ENCODE results near the gene GRB2. TPM values are rescaled to one million over a fixed set of nuclear protein-coding genes. Genes with fewer than 3 reads are reported as not detected.

GRB2 gene
- 76.8 and 82.6 TPM in 2 replicates for total RNA-seq

DNA sequence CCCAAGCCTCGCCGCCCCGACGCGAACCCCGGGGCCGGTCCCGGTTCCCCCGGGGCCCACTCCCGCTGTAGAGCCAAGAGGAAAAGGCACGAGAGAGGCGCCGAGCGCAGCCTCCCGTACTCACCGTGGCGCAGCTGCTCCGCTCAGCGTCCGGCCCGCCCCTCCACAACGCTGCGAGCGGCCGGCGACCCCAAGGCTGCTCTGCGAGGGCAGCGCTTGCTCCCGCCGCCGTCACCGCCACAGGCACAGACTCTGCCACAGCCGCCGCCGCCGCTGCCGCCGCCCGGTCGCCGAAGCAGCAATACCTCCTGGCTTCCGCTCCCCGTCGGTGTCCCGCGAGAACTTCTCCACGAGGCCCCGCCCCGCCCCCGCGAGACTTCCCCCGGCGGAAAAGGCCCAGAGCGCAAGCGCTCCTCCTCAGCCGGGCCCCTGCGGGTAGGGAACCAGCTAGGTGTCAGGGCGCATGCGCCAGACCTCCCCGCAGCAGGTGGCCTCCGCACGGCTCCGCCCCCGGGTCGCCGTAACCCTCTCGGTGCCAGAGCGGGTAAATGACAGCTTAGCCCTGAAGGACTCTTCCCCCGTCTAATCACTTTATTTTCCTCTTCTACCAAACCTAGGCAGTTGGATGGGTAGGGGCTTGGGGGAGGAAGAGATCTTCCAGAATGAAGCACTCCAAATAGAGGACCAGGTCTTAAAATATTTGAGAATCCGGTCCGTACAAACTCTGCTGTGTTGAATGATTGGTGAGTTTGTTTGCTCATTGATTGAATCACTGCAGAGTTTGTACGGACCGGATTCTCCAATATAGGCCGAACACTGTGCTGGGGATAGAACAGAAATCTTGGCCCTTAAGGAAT lies at the start of gene GRB2:
GRB2 (minus strand) TSS at position 314 of the 857 bp plus-strand sequence. CDS start 12,050 bp downstream, outside the sequence.

GRCh38 chr17:75289115-75289831 lies 116.2 kb downstream of the GRB2 start, which contains the start of gene SLC25A19:
Gene SLC25A19 (minus strand): TSS chr17:75289433. CDS start chr17:75286764, 2,669 bp downstream.

GRCh38 chr17:75270966-75271232 lies 134.6 kb downstream of the GRB2 start, which contains the start of gene MIF4GD:
Gene MIF4GD (minus strand): TSS chr17:75271231. CDS start chr17:75270195, 1,036 bp downstream.

Other genes starting within 250 kb of the GRB2 start
- gene SUMO2, start 222.7 kb downstream of the GRB2 start, total RNA-seq, result 108 and 122 TPM in 2 replicates
- gene NUP85, start 200.0 kb downstream of the GRB2 start, total RNA-seq, result 26.8 and 38.6 TPM in 2 replicates
- gene GGA3, start 144.1 kb downstream of the GRB2 start, total RNA-seq, result 13.3 and 15.5 TPM in 2 replicates
- 43.4 and 53.0 TPM in 2 replicates for gene MRPS7, start 143.8 kb downstream of the GRB2 start, total RNA-seq
- gene MIF4GD, start 134.4 kb downstream of the GRB2 start, total RNA-seq, result 5.8 and 8.0 TPM in 2 replicates
- 3.0 and 10.2 TPM in 2 replicates for gene SLC25A19, start 116.2 kb downstream of the GRB2 start, total RNA-seq
- gene TMEM94, start 51.0 kb upstream of the GRB2 start, total RNA-seq, result 40.6 and 56.9 TPM in 2 replicates
- gene CASKIN2, start 109.9 kb upstream of the GRB2 start, total RNA-seq, result 6.7 and 8.1 TPM in 2 replicates
- gene TSEN54, start 110.8 kb upstream of the GRB2 start, total RNA-seq, result 13.6 and 22.1 TPM in 2 replicates
- 0.64 and 1.2 TPM in 2 replicates for gene LLGL2, start 120.0 kb upstream of the GRB2 start, total RNA-seq
- gene MYO15B, start 182.1 kb upstream of the GRB2 start, total RNA-seq, result 0.13 and 8.4 TPM in 2 replicates
- not detected in 2 replicates for gene SMIM5, start 227.8 kb upstream of the GRB2 start, total RNA-seq